GM23338 (cell line): ENCODE results near the gene BDKRB1. TPM values are rescaled to one million over a fixed set of nuclear protein-coding genes. Genes with fewer than 3 reads are reported as not detected.

Experiments used
- ATAC-seq: fragments of 200-7000 bp; cut with Tn5 transposase; 3 replicates; pipeline ENCODE4 v1.9.1; 2020
- DNase-seq: peaks from one replicate; pipeline ENCODE4 v3.0.0-alpha.2; 2015; ENCODE audit warnings: low spot score
- H2AFZ ChIP-seq: fragments of 200-600 bp; sonication (generic); 2 replicates; pipeline ENCODE4 v1.8.0; 2016; ENCODE audit warnings: antibody characterized with exemption, mild to moderate bottlenecking, moderate library complexity
- H3F3A ChIP-seq: fragments of 200-600 bp; sonication (generic); replicated peaks from 2 replicates; pipeline ENCODE4 v1.8.0; 2017; ENCODE audit warnings: antibody characterized with exemption, mixed run types, low read depth
- H3K27ac ChIP-seq: fragments of 200-600 bp; sonication (generic); 2 replicates; pipeline ENCODE4 v1.6.1; 2016; ENCODE audit warnings: low read depth
- H3K27me3 ChIP-seq: fragments of 200-600 bp; sonication (generic); 2 replicates; pipeline ENCODE4 v1.8.0; 2016; ENCODE audit warnings: mild to moderate bottlenecking, mixed run types, moderate library complexity; ENCODE audit not compliant: insufficient read depth
- H3K36me3 ChIP-seq: fragments of 200-600 bp; sonication (generic); 2 replicates; pipeline ENCODE4 v1.8.0; 2016; ENCODE audit warnings: mild to moderate bottlenecking; ENCODE audit not compliant: insufficient read depth
- H3K4me1 ChIP-seq: fragments of 200-600 bp; sonication (generic); 2 replicates; pipeline ENCODE4 v1.8.0; 2016; ENCODE audit warnings: mild to moderate bottlenecking, moderate library complexity; ENCODE audit not compliant: insufficient read depth
- H3K4me2 ChIP-seq: fragments of 200-600 bp; sonication (generic); 2 replicates; pipeline ENCODE4 v1.7.1; 2017; ENCODE audit warnings: mixed run types
- H3K4me3 ChIP-seq: fragments of 200-600 bp; sonication (generic); 2 replicates; pipeline ENCODE4 v1.6.1; 2016; ENCODE audit warnings: mixed run types
- H3K79me2 ChIP-seq: fragments of 200-600 bp; sonication (generic); replicated peaks from 2 replicates; pipeline ENCODE4 v1.8.0; 2017; ENCODE audit warnings: mild to moderate bottlenecking; ENCODE audit not compliant: insufficient read depth
- H3K9me2 ChIP-seq: fragments of 200-600 bp; sonication (generic); 2 replicates; pipeline ENCODE4 v1.8.0; 2017; ENCODE audit not compliant: insufficient read depth
- H4K20me1 ChIP-seq: fragments of 200-600 bp; sonication (generic); replicated peaks from 2 replicates; pipeline ENCODE4 v1.8.0; 2017; ENCODE audit warnings: mild to moderate bottlenecking; ENCODE audit not compliant: insufficient read depth
- H3K27ac Mint-ChIP-seq: 2 replicates; pipeline ENCODE4 v1.8.0; 2020; ENCODE audit warnings: inconsistent platforms, mild to moderate bottlenecking, moderate library complexity, mixed read lengths
- H3K27me3 Mint-ChIP-seq: 3 replicates; pipeline ENCODE4 v1.8.0; 2022; ENCODE audit warnings: low read depth, mild to moderate bottlenecking, moderate library complexity, mixed read lengths, inconsistent platforms; ENCODE audit not compliant: insufficient read depth, poor library complexity
- H3K36me3 Mint-ChIP-seq: 3 replicates; pipeline ENCODE4 v1.8.0; 2021; ENCODE audit warnings: low read depth, mild to moderate bottlenecking, inconsistent platforms, moderate library complexity, mixed read lengths
- H3K4me1 Mint-ChIP-seq: 3 replicates; pipeline ENCODE4 v1.8.0; 2020; ENCODE audit warnings: mild to moderate bottlenecking, inconsistent platforms, mixed read lengths
- H3K4me3 Mint-ChIP-seq: 3 replicates; pipeline ENCODE4 v1.8.0; 2021; ENCODE audit warnings: moderate library complexity, mild to moderate bottlenecking, inconsistent platforms, mixed read lengths
- H3K9me3 Mint-ChIP-seq: 3 replicates; pipeline ENCODE4 v1.8.0; 2020; ENCODE audit warnings: moderate library complexity, mild to moderate bottlenecking, inconsistent platforms, mixed read lengths
- CREB1 ChIP-seq: fragments of 250-450 bp; sonication (Bioruptor Pico); IDR thresholded peaks from 2 replicates; pipeline ENCODE4 v1.5.0; 2020; ENCODE audit warnings: low read depth, mild to moderate bottlenecking, moderate library complexity
- EZH2 ChIP-seq: fragments of 200-600 bp; sonication (generic); IDR thresholded peaks from one replicate; pipeline ENCODE4 v1.8.0; 2017; ENCODE audit warnings: antibody characterized with exemption, mild to moderate bottlenecking, low read depth; ENCODE audit not compliant: unreplicated experiment
- EZH2phosphoT487 ChIP-seq: fragments of 200-600 bp; sonication (generic); IDR thresholded peaks from one replicate; pipeline ENCODE4 v1.8.1; 2018; ENCODE audit warnings: antibody characterized with exemption; ENCODE audit not compliant: unreplicated experiment
- JUNB ChIP-seq: IDR thresholded peaks from one replicate; pipeline ENCODE4 v1.6.1; 2016; ENCODE audit warnings: antibody characterized with exemption; ENCODE audit not compliant: unreplicated experiment
- NANOG ChIP-seq: IDR thresholded peaks from 2 replicates; pipeline ENCODE4 v1.6.1; 2016; ENCODE audit warnings: antibody characterized with exemption, borderline replicate concordance
- ZNF114 ChIP-seq: fragments of 250-450 bp; sonication (Bioruptor Pico); IDR thresholded peaks from 2 replicates; pipeline ENCODE4 v1.5.0; 2020; ENCODE audit warnings: mild to moderate bottlenecking, moderate library complexity
- ZNF331 ChIP-seq: fragments of 250-450 bp; sonication (Bioruptor Pico); IDR thresholded peaks from 2 replicates; pipeline ENCODE4 v1.5.0; 2020; ENCODE audit warnings: low read depth, mild to moderate bottlenecking, moderate library complexity
- ZNF462 ChIP-seq: fragments of 250-450 bp; sonication (Bioruptor Pico); IDR thresholded peaks from 2 replicates; pipeline ENCODE4 v1.5.0; 2020; ENCODE audit warnings: mild to moderate bottlenecking, moderate library complexity
- polyA plus RNA-seq: library from polyadenylated mRNA; unstranded; fragments of >200 nt; fragmentation: Nextera tagmentation; extraction: Ambion mirVana; gene quantifications from 2 replicates; pipeline ENCODE4 v1.2.1, GENCODE V29; 2016
- total RNA-seq: library from RNA; depleted of rRNA; stranded (reverse); fragments of >200 nt; shearing (Covaris generic); gene quantifications from 2 replicates; pipeline ENCODE4 v1.2.3, GENCODE V29; 2014
- TF ChIP-seq, protein P1 (sequence below): IDR thresholded peaks from one replicate; pipeline ENCODE4 v1.6.1; 2018; ENCODE audit warnings: antibody characterized with exemption; ENCODE audit not compliant: unreplicated experiment
- TF ChIP-seq, protein P2 (sequence below): IDR thresholded peaks from 2 replicates; pipeline ENCODE4 v1.6.1; 2016; ENCODE audit warnings: antibody characterized with exemption

The BDKRB1 gene
- total and polyA plus RNA-seq, 2 experiments from 2014 or later = not detected

- no peak for DNase-seq
- H3F3A ChIP-seq = no peaks in the 10 kb centered on the region
- no peaks in the 10 kb centered on the region for H3K9me2 ChIP-seq
- H3K27me3 ChIP-seq = no peaks in the 10 kb centered on the region
- H4K20me1 ChIP-seq = no peaks in the 10 kb centered on the region
- TF ChIP-seq, protein P1, sequence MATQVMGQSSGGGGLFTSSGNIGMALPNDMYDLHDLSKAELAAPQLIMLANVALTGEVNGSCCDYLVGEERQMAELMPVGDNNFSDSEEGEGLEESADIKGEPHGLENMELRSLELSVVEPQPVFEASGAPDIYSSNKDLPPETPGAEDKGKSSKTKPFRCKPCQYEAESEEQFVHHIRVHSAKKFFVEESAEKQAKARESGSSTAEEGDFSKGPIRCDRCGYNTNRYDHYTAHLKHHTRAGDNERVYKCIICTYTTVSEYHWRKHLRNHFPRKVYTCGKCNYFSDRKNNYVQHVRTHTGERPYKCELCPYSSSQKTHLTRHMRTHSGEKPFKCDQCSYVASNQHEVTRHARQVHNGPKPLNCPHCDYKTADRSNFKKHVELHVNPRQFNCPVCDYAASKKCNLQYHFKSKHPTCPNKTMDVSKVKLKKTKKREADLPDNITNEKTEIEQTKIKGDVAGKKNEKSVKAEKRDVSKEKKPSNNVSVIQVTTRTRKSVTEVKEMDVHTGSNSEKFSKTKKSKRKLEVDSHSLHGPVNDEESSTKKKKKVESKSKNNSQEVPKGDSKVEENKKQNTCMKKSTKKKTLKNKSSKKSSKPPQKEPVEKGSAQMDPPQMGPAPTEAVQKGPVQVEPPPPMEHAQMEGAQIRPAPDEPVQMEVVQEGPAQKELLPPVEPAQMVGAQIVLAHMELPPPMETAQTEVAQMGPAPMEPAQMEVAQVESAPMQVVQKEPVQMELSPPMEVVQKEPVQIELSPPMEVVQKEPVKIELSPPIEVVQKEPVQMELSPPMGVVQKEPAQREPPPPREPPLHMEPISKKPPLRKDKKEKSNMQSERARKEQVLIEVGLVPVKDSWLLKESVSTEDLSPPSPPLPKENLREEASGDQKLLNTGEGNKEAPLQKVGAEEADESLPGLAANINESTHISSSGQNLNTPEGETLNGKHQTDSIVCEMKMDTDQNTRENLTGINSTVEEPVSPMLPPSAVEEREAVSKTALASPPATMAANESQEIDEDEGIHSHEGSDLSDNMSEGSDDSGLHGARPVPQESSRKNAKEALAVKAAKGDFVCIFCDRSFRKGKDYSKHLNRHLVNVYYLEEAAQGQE = no peak
- TF ChIP-seq ZNF331 (CRISPR knock-in tag) = no peak
- TF ChIP-seq, protein P2, sequence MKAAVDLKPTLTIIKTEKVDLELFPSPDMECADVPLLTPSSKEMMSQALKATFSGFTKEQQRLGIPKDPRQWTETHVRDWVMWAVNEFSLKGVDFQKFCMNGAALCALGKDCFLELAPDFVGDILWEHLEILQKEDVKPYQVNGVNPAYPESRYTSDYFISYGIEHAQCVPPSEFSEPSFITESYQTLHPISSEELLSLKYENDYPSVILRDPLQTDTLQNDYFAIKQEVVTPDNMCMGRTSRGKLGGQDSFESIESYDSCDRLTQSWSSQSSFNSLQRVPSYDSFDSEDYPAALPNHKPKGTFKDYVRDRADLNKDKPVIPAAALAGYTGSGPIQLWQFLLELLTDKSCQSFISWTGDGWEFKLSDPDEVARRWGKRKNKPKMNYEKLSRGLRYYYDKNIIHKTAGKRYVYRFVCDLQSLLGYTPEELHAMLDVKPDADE = no peak
- no peak for TF ChIP-seq JUNB
- no peak for TF ChIP-seq EZH2
- TF ChIP-seq EZH2phosphoT487 = no peak
- no peak for TF ChIP-seq ZNF114
- TF ChIP-seq ZNF462 (CRISPR knock-in tag) = no peak
- TF ChIP-seq NANOG = no peak
- no peak for TF ChIP-seq CREB1 (CRISPR knock-in tag)
- H3K4me2 ChIP-seq = no peak overlapping the region
- H3K36me3 ChIP-seq = no peaks in the 10 kb centered on the region
- H2AFZ ChIP-seq = no peak overlapping the region
- H3K4me1 Mint-ChIP-seq = peaks cover 5% of the 10 kb centered on the region
- H3K79me2 ChIP-seq = no peaks in the 10 kb centered on the region
- peaks cover 11% of the 10 kb centered on the region for H3K27me3 Mint-ChIP-seq
- H3K4me3 Mint-ChIP-seq = no peak overlapping the region
- no peak overlapping the region for H3K4me3 ChIP-seq
- H3K4me1 ChIP-seq = no peaks in the 10 kb centered on the region
- no peaks in the 10 kb centered on the region for H3K9me3 Mint-ChIP-seq
- no peak for ATAC-seq
- no peaks in the 10 kb centered on the region for H3K36me3 Mint-ChIP-seq
- no peak overlapping the region for H3K27ac ChIP-seq
- H3K27ac Mint-ChIP-seq = no peak overlapping the region; the same call in 1 of the 2 replicates
Observed at GRCh38 chr14:96221109-96221650, 34.8 kb upstream of the BDKRB1 start.
